GM12878 (cell line): Measurements from ENCODE around the gene MOV10L1. TPM values are rescaled to one million over a fixed set of nuclear protein-coding genes. Genes with fewer than 3 reads are reported as not detected.

Source experiments
- ATAC-seq: fragments of 200-7000 bp; cut with Tn5 transposase; 3 replicates; pipeline ENCODE4 v1.9.1; 2020; ENCODE audit warnings: mild to moderate bottlenecking, moderate library complexity
- BruUV-seq: library from RNA; stranded (reverse); fragments of 400-500 nt; replicated peaks from 2 replicates; lab custom pipeline; 2021; lab: Mats Ljungman, UMichigan
- CTCF ChIA-PET: fragments of 300-600 bp; sonication (Branson Sonifier 250); formaldehyde crosslinking; extraction: SDS; loops from one replicate; lab custom pipeline; 2021; ENCODE audit warnings: inconsistent platforms; lab: Yijun Ruan, JAX
- POLR2A ChIA-PET: fragments of 350-600 bp; formaldehyde crosslinking; extraction: SDS; loops from one replicate; lab custom pipeline; 2021; ENCODE audit warnings: inconsistent platforms; lab: Charles Lee
- RAD21 ChIA-PET: fragments of 300-600 bp; sonication (Branson Sonifier 250); formaldehyde crosslinking; loops from one replicate; lab custom pipeline; 2023; ENCODE audit warnings: antibody characterized with exemption; ENCODE audit not compliant: unreplicated experiment; lab: Charles Lee
- SMC1A ChIA-PET: fragments of 300-600 bp; sonication (Branson Sonifier 250); formaldehyde crosslinking; loops from one replicate; lab custom pipeline; 2023; ENCODE audit not compliant: unreplicated experiment, uncharacterized antibody; lab: Charles Lee
- DNase-seq: peaks from one replicate; pipeline ENCODE4 v3.0.0-alpha.2; 2011; ENCODE audit warnings: low read depth, low spot score
- FAIRE-seq: peaks from 3 replicates; lab custom pipeline; 2011; peaks lifted over from hg19 to GRCh38; lab: Jason Lieb, UNC
- H2AFZ ChIP-seq: 2 replicates; pipeline ENCODE4 v1.6.0; 2011; ENCODE audit warnings: low read depth, low read length, control low read depth; ENCODE audit not compliant: control insufficient read depth
- H3K27ac ChIP-seq: 2 replicates; pipeline ENCODE4 v1.5.1; 2011; ENCODE audit warnings: control low read depth; ENCODE audit not compliant: control insufficient read depth, insufficient read depth
- H3K27me3 ChIP-seq, 2 experiments: replicated peaks in 1 of 2; 2 replicates each; pipeline versions ENCODE4 v1.6.0 to v1.6.1; 2011; ENCODE audit warnings: low read length in 1 of 2; ENCODE audit not compliant: control insufficient read depth in 2 of 2, insufficient read depth in 2 of 2
- H3K36me3 ChIP-seq, 2 experiments: 2 replicates each; pipeline ENCODE4 v1.5.1; 2011; ENCODE audit warnings: low read length in 1 of 2; ENCODE audit not compliant: control insufficient read depth in 2 of 2, insufficient read depth in 2 of 2
- H3K4me1 ChIP-seq: 2 replicates; pipeline ENCODE4 v1.6.1; 2011; ENCODE audit warnings: mild to moderate bottlenecking, low read length, moderate library complexity, mixed read lengths; ENCODE audit not compliant: control insufficient read depth, insufficient read depth
- H3K4me2 ChIP-seq: 2 replicates; pipeline ENCODE4 v1.6.0; 2011; ENCODE audit warnings: control low read depth; ENCODE audit not compliant: control insufficient read depth, insufficient read depth
- H3K4me3 ChIP-seq: fragments of 200-600 bp; sonication (generic); 2 replicates; pipeline ENCODE4 v1.5.1; 2016
- H3K79me2 ChIP-seq: 2 replicates; pipeline ENCODE4 v1.6.0; 2011; ENCODE audit warnings: low read length; ENCODE audit not compliant: control insufficient read depth, insufficient read depth
- H3K9ac ChIP-seq: 2 replicates; pipeline ENCODE4 v1.8.0; 2011; ENCODE audit warnings: low read length, control low read depth, mixed read lengths; ENCODE audit not compliant: control insufficient read depth, insufficient read depth
- H3K9me3 ChIP-seq: replicated peaks from 3 replicates; pipeline ENCODE4 v1.5.1; 2011; ENCODE audit warnings: mild to moderate bottlenecking, low read length; ENCODE audit not compliant: control insufficient read depth, insufficient read depth
- H4K20me1 ChIP-seq: 2 replicates; pipeline ENCODE4 v1.6.0; 2011; ENCODE audit not compliant: control insufficient read depth, insufficient read depth
- CREM ChIP-seq: IDR thresholded peaks from 2 replicates; pipeline ENCODE4 v1.6.1; 2014; ENCODE audit warnings: antibody characterized with exemption, low read depth
- MXI1 ChIP-seq: fragments of 150-350 bp; IDR thresholded peaks from 2 replicates; pipeline ENCODE4 v1.6.1; 2011; ENCODE audit warnings: low read depth, mild to moderate bottlenecking, inconsistent platforms, low read length, improper control_type of control experiment
- RAD21 ChIP-seq: IDR thresholded peaks from 2 replicates; pipeline ENCODE4 v1.6.1; 2011; ENCODE audit warnings: mild to moderate bottlenecking, low read depth, low read length, moderate library complexity; ENCODE audit not compliant: insufficient read depth
- RUNX3 ChIP-seq: IDR thresholded peaks from 2 replicates; pipeline ENCODE4 v1.6.1; 2012; ENCODE audit warnings: low read length, inconsistent platforms
- WGBS: methylation state at CpG from one replicate; pipeline ENCODE4 v1.1.6; 2016; ENCODE audit warnings: low lambda C conversion rate; ENCODE audit not compliant: insufficient replicate concordance, insufficient coverage; ENCODE audit errors: missing lambda C conversion rate; 5-methylcytosine and 5-hydroxymethylcytosine counted together
- in situ Hi-C: fragments of 300-500 bp; cut with MboI; formaldehyde crosslinking; loops from 9 replicates; pipeline ENCODE4 v1.14.3; 2018; ENCODE audit warnings: mixed read lengths
- intact Hi-C: fragments of 100-400 bp; cut with micrococcal nuclease; formaldehyde crosslinking; loops from one replicate; pipeline ENCODE4 v1.14.2; 2022; ENCODE audit not compliant: unreplicated experiment
- polyA plus RNA-seq, 11 experiments: library from polyadenylated mRNA; depleted of rRNA in 4 of 11; unstranded in 6 of 11; stranded (reverse) in 5 of 11; fragments of >200 nt; fragmentation: Nextera tagmentation in 4 of 11; fragmentation: Illumina TruSeq in 1 of 11; extraction: Ambion mirVana in 4 of 11; extraction: Trizol in 1 of 11; gene quantifications; 1 replicate in 1 of 11; 2 replicates in 10 of 11; pipeline versions ENCODE4 v1.2.1 to v1.2.3, GENCODE V29; 2011 to 2016; ENCODE audit warnings: inconsistent platforms in 2 of 11, missing spikeins in 2 of 11, low read depth in 1 of 11
- total RNA-seq, 4 experiments: library from RNA; depleted of rRNA in 3 of 4; stranded (reverse); fragments of >200 nt in 3 of 4; fragmentation: Illumina TruSeq in 1 of 4; extraction: Trizol in 1 of 4; gene quantifications; 2 replicates each; pipeline versions ENCODE4 v1.2.1 to v1.2.3, GENCODE V29; 2013 to 2021
- TF ChIP-seq, protein P1 (sequence below): IDR thresholded peaks from 2 replicates; pipeline ENCODE4 v1.6.1; 2011; ENCODE audit warnings: low read depth, low read length, improper control_type of control experiment, borderline replicate concordance

The MOV10L1 gene
- total and polyA plus RNA-seq, 10 of the 15 experiments (the other 5 are each of a cell fraction or from before 2014, with no cell fraction given) = 0.22 TPM; not detected in 9

DNA sequence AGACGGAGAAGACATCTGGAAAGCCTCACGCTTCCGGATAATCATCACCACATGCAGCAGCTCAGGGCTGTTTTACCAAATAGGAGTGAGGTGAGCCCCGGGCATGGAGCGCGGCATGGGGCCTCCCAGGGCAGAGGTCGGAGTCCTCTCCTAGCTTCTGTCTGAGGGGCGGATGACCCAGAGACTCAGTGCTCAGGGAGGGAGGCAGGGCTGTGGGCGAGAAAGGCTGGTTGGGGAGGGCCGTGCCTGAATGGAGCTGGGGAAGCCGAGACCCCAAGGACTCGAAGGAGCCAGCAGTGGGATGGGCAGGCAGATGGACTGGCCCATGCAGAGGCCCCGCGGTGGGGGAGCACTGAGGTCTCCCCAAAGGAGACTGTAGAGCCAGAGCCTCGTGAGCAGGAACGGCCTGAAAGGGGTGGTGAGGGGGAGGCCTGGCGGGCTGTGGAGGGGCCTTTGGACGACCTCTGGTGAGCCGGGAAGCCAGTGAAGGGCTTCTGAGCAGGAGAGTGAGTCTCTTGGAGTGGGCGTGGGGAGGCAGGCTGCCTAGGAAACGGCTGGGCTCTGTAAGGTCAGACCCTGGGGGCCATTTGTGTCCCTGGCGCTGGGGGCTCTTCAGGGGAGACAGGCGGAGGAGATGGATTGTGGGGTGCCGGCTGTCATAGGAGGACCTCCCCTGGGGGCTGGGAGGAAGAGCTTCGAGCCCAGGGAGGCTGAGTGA, 56.1 kb downstream of the MOV10L1 start:
- POLR2A ChIA-PET = no interaction called here
- H3K4me2 ChIP-seq = no peak overlapping the region
- FAIRE-seq (no peak), ATAC-seq (no peak), DNase-seq (no peak)
- no peaks in the 10 kb centered on the region for H4K20me1 ChIP-seq
- no TSS peak for BruUV-seq
- SMC1A ChIA-PET = no interaction called here
- in situ Hi-C loops (loop anchor here (5.0 kb wide), 1 partner anchor 66 kb away; no protein-coding TSS in a partner anchor), intact Hi-C loops (no loop called here)
- no peak overlapping the region for H3K4me3 ChIP-seq
- no peaks in the 10 kb centered on the region for H3K79me2 ChIP-seq
- WGBS = 41% methylated on average over 24 of the region's 25 CpGs
- CTCF ChIA-PET = interaction anchor here (1.4 to 1.6 kb wide), 2 partner anchors 63 to 65 kb away, joined by 3 to 4 read pairs; no protein-coding TSS in a partner anchor
- H3K36me3 ChIP-seq = no peaks in the 10 kb centered on the region
- TF ChIP-seq, protein P1, sequence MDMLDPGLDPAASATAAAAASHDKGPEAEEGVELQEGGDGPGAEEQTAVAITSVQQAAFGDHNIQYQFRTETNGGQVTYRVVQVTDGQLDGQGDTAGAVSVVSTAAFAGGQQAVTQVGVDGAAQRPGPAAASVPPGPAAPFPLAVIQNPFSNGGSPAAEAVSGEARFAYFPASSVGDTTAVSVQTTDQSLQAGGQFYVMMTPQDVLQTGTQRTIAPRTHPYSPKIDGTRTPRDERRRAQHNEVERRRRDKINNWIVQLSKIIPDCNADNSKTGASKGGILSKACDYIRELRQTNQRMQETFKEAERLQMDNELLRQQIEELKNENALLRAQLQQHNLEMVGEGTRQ = no peak
- RAD21 ChIA-PET = no interaction called here
- no peak overlapping the region for H3K27ac ChIP-seq
- no peaks in the 10 kb centered on the region; a peak in 2 of 4 replicates for H3K27me3 ChIP-seq
- H3K9ac ChIP-seq = no peak overlapping the region
- no peaks in the 10 kb centered on the region for H3K9me3 ChIP-seq
- no peak overlapping the region for H2AFZ ChIP-seq
- no peaks in the 10 kb centered on the region for H3K4me1 ChIP-seq

DNA sequence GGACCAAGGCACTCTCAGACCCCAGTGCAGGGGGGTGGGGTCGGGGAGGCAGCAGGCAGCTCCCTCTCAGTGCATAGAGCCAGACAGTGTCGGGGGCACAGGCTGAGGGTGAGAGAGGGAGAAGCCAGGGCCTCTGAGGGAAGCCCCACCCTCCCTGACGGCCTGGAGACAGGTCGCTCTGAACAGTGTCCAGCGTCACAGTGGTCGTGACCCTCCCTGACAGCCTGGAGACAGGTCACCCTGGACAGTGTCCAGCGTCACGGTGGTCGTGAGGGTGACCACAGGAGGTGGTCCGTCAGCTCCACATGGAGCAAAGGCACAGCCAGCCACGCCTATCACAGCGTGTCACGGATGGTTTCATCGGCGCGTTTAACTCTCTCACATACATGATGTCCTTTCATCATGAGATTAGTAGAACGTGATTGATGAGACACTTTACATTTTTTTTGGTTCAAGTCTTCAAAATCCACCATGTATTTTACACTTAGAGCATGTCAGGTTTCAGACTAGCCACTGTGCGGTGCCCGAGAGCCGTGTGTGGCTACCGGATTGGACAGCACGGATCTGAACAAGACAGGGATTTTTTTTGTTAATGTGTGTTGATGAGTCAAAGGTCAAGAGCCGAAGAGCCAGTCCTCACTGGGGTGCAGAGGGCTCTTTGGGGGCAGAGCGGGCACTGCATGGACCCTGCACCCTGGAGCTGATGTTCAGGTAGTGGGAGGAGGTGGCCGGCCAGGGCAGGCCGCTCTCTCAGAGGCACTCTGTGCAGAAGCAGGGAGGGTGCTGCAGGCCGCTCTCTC, 56.8 kb downstream of the MOV10L1 start:
- Histone ChIP-seq H3K79me2 (no peaks in the 10 kb centered on the region), H2AFZ (no peak overlapping the region), H4K20me1 (no peaks in the 10 kb centered on the region), H3K27me3 (no peaks in the 10 kb centered on the region; a peak in 2 of 4 replicates), H3K9me3 (no peaks in the 10 kb centered on the region), H3K4me3 (no peak overlapping the region), H3K27ac (no peak overlapping the region), H3K36me3 (no peaks in the 10 kb centered on the region), H3K4me2 (no peak overlapping the region), H3K9ac (no peak overlapping the region), H3K4me1 (no peaks in the 10 kb centered on the region)
- BruUV-seq = no TSS peak
- ChIA-PET SMC1A (no interaction called here), POLR2A (no interaction called here), RAD21 (no interaction called here), CTCF (interaction anchor here (0.7 to 1.6 kb wide), 3 partner anchors 57 to 64 kb away, joined by 3 to 4 read pairs (median 3); no protein-coding TSS in a partner anchor)
- in situ Hi-C loops = loop anchor here (5.0 kb wide), 1 partner anchor 66 kb away; no protein-coding TSS in a partner anchor
- WGBS = 51% methylated on average over 26 of the region's 27 CpGs
- no peak for DNase-seq
- no peak for ATAC-seq
- TF ChIP-seq MXI1 = no peak
- TF ChIP-seq CREM = no peak
- no peak for TF ChIP-seq RUNX3
- no peak for TF ChIP-seq RAD21
- intact Hi-C loops = no loop called here
- no peak for FAIRE-seq
